ENCODE results near the gene IRX1. TPM values are rescaled to one million over a fixed set of nuclear protein-coding genes. Genes with fewer than 3 reads are reported as not detected.

IRX1 gene
- total RNA-seq, 1 donor from 2014 or later = not detected

DNA sequence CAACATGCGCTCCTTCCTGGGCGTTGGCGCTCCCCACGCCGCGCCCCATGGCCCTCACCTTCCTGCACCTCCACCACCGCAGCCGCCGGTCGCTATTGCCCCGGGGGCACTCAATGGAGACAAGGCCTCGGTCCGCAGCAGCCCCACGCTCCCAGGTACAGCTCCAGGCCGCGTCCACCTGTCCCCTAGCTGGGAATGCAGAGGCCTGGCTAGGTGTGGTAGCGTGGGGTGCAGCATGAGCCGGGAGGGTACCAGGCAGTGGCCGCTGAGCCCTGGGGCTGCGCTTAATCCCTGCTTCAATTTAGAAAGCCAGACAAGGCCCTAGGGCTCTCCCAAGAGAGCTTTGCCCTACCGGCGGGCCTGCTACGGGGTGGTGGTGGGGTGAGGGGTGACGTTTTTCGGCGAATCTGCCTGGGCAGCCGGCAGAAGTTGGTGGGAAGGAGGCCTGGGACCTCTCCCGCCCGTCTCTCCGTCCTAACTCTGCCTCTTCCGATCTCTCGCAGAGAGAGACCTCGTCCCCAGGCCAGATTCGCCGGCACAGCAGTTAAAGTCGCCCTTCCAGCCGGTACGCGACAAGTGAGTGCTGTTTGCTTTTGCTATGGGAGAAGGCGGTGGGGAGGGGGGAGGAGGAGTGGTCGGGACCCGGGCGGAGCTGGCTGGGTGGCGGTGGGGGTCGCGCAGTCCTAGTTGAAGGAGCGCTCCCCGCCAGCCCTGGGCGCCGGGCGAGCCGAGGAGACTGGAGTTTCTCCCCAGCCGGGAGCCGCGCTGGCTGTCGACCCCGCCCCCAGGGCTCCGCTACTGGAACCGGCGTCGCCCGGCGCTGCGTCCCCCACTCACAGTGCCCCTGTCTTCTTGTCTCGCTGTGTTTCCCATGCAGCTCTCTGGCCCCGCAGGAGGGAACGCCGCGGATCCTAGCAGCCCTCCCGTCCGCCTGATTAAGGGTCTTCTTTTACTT lies 4.8 kb downstream of the IRX1 start:
- Mint-ChIP-seq H3K36me3 (ENCODE audit: low read depth, unreplicated experiment) (peaks cover 12% of the 10 kb centered on the region), H3K4me1 (ENCODE audit: unreplicated experiment) (peaks cover 8% of the 10 kb centered on the region), H3K27ac (ENCODE audit: unreplicated experiment) (no peak overlapping the region), H3K9me3 (ENCODE audit: unreplicated experiment) (peaks cover 10% of the 10 kb centered on the region), H3K4me3 (ENCODE audit: unreplicated experiment) (no peak overlapping the region), H3K27me3 (ENCODE audit: unreplicated experiment) (peaks cover 26% of the 10 kb centered on the region)
- TF ChIP-seq, protein P1, sequence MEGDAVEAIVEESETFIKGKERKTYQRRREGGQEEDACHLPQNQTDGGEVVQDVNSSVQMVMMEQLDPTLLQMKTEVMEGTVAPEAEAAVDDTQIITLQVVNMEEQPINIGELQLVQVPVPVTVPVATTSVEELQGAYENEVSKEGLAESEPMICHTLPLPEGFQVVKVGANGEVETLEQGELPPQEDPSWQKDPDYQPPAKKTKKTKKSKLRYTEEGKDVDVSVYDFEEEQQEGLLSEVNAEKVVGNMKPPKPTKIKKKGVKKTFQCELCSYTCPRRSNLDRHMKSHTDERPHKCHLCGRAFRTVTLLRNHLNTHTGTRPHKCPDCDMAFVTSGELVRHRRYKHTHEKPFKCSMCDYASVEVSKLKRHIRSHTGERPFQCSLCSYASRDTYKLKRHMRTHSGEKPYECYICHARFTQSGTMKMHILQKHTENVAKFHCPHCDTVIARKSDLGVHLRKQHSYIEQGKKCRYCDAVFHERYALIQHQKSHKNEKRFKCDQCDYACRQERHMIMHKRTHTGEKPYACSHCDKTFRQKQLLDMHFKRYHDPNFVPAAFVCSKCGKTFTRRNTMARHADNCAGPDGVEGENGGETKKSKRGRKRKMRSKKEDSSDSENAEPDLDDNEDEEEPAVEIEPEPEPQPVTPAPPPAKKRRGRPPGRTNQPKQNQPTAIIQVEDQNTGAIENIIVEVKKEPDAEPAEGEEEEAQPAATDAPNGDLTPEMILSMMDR (IDR thresholded peaks at IDR 0.05; ENCODE audit: unreplicated experiment) = no peak
- peak; percentile 43 for DNase-seq (ENCODE audit: low spot score)

DNA sequence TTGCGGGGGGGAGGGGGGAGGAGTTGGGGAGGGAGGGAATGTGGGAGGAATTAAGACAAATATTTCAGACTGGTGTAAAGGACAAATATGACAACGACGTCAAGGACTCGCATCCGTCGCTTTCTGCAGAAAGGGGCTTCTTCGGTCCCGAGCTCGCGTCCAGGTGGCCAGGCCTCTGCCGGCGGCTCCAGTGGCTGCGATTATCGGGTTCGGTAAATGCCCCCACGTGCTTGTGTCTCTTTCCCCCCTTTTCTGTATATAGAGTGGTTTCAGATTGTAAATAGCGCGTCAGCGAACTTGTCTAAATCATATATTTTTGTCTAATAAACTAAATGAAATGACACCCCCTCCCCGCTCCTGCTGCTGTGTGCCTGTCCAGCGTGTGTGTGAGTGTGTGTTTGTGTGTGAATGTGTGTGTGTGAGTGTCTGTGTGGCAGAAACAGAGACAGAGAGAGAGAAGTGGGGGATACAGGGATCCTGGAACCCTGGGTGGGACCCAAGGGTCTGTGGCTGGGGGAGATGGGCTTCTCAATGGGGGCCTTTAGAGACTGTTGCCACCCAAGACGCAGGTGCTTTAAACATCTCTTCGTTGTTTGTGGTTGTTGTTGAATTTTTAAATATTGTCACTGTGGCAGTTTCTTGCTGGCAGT lies 5.6 kb downstream of the IRX1 start:
- Mint-ChIP-seq H3K27ac (ENCODE audit: unreplicated experiment) (peak overlapping the region; percentile 6), H3K9me3 (ENCODE audit: unreplicated experiment) (peaks cover 10% of the 10 kb centered on the region), H3K4me1 (ENCODE audit: unreplicated experiment) (peaks cover 8% of the 10 kb centered on the region), H3K27me3 (ENCODE audit: unreplicated experiment) (peaks cover 28% of the 10 kb centered on the region), H3K36me3 (ENCODE audit: low read depth, unreplicated experiment) (peaks cover 12% of the 10 kb centered on the region), H3K4me3 (ENCODE audit: unreplicated experiment) (peak overlapping the region; percentile 63)
- DNase-seq (ENCODE audit: low spot score) = no peak
- TF ChIP-seq, protein P1 (IDR thresholded peaks at IDR 0.05; ENCODE audit: unreplicated experiment) = no peak

DNA sequence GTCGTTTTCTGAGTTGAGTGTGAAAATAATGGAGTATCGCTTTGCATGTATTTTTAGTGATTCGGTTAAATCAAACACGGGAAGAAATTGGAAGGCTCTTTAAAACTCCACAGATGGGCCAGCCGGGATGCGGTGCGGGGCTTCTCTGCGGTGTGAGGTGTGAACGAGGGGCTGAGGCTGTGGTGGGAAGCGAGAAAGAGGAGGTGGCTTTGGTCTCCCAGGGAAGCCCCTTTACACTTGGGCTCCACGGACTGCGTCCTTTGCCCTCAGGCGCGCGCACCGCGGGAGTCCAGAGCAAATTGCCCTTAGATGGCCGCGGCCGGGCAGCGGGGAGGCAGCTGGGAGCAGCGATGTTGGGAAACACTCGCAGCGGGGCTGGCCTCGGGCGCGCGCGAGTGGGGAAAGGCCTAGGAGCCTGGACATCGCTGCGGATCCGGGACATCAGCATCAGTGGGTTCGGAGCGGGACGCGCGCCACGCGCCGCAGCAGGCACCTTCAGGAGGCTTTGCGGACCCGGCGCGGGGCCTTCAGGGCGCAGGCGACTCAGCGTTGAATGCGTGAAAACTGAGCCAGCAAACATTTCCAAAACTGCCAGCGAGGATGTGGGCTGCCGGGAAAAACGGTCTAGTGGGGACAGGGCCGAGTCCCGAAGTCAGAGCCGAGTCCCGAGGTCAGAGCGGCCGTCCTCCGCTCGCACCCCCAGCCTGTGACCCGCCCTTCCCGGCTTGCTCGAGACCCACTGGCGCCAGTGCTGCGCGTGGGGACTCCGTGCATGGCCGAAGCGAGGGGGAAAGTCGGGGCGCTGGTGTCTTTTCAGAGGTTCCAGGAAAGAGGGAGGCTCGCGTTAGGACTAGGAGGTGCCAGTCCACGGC lies 6.5 kb downstream of the IRX1 start:
- H3K27me3 Mint-ChIP-seq (ENCODE audit: unreplicated experiment) = peaks cover 28% of the 10 kb centered on the region
- H3K27ac Mint-ChIP-seq (ENCODE audit: unreplicated experiment) = no peak overlapping the region
- H3K9me3 Mint-ChIP-seq (ENCODE audit: unreplicated experiment) = peaks cover 10% of the 10 kb centered on the region
- DNase-seq (ENCODE audit: low spot score) = no peak
- TF ChIP-seq, protein P1 (IDR thresholded peaks at IDR 0.05; ENCODE audit: unreplicated experiment) = no peak
- H3K36me3 Mint-ChIP-seq (ENCODE audit: low read depth, unreplicated experiment) = peaks cover 12% of the 10 kb centered on the region
- H3K4me3 Mint-ChIP-seq (ENCODE audit: unreplicated experiment) = peak overlapping the region; percentile 63
- peaks cover 4% of the 10 kb centered on the region for H3K4me1 Mint-ChIP-seq (ENCODE audit: unreplicated experiment)

DNA sequence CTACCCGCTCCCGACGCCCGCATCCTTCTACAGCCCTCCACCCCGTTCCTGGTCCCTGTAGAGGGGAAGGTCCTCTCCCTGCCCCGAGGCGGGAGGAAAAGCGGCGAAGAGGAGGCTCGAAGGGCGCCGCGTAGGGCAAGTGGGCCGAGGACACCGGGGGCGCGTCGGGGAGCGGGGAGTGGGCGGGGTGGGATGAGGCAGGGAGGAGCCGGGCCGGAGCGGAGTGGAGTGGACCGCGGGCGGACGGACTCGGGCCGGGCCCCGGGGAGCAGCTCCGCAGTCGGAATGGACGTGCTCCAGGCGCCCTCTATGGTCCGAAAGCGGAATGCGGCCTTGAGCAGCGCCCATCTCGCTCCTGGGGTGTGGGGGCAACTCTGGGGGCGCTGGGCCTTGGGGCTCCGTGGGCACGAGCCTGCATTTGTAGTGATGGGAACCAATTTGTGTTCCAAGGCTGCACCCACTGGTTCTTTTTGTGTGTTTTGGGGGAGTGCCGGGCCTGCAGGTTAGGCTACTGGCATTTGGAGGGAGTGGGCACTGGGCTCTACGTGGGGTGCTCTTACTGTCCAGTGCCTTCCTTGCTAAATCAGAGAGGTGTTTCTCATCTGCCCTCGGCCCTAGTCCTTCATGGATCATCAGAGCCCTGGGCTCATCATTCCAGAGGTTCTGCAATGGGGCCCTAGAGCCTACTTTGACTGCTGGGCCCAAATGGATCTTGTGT lies 7.3 kb downstream of the IRX1 start:
- Mint-ChIP-seq H3K27me3 (ENCODE audit: unreplicated experiment) (peaks cover 23% of the 10 kb centered on the region), H3K4me1 (ENCODE audit: unreplicated experiment) (peaks cover 4% of the 10 kb centered on the region), H3K36me3 (ENCODE audit: low read depth, unreplicated experiment) (peaks cover 12% of the 10 kb centered on the region), H3K4me3 (ENCODE audit: unreplicated experiment) (no peak overlapping the region), H3K9me3 (ENCODE audit: unreplicated experiment) (peaks cover 10% of the 10 kb centered on the region), H3K27ac (ENCODE audit: unreplicated experiment) (no peak overlapping the region)
- TF ChIP-seq, protein P1 (IDR thresholded peaks at IDR 0.05; ENCODE audit: unreplicated experiment) = peak; percentile 36
- DNase-seq (ENCODE audit: low spot score) = peak; percentile 53

All from endothelial cell (in vitro differentiated cells).